Activated T-cell treated with anti-CD3 and anti-CD28 coated beads, Interleukin-2, amount 50 U/mL, for 48 hours (primary cell): ENCODE results near the gene PUS10.
A peak's percentile ranks its signal among the peaks of the same experiment; 100 is the strongest.
"Not testable (repeated sequence)": the region's sequence is repeated elsewhere in the genome, so short reads cannot be mapped to it uniquely, and the experiment has no call there.

Experiments used
- DNase-seq, 2 experiments: peaks; one replicate each; pipeline ENCODE4 v3.0.0-alpha.2; 2020

PUS10 gene

DNA sequence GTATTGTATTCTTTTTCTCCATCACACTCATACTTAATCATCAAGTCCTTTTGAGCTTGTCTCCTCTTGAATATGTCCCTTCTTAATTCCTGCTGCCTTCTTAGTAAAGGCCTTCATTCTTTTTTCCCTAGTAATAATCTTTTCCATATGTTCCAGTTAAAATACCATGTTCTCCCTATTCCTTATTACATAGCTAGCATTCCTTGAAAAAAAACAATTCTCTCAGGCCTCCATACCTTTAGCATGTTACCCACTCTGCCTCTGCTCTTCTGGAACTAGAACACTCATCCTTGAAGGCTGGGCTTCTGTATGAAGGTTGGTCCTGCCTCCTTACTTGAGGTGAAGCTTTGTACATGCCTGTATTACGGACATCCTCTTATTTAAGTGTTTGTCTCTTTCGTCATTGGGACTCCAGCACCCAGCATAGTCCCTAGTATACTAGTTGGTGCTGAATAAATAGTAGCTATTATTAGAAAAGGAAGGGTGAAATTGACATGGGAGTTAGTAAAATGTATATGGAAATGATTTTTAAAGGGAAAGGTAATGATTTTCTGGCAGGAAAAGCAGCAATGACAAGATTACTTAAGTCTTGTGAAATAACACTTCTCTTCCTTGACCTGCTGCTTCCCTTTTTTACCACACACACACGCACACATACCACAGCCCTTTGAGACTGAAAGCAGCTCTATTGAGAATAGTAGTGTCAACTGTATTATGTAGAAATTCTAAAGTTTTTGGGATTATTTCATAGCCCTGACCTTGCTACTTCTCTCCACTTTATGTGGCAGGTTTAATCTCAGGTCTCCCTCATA is 91.1 kb downstream of the PUS10 start:
- no peak for DNase-seq

DNA sequence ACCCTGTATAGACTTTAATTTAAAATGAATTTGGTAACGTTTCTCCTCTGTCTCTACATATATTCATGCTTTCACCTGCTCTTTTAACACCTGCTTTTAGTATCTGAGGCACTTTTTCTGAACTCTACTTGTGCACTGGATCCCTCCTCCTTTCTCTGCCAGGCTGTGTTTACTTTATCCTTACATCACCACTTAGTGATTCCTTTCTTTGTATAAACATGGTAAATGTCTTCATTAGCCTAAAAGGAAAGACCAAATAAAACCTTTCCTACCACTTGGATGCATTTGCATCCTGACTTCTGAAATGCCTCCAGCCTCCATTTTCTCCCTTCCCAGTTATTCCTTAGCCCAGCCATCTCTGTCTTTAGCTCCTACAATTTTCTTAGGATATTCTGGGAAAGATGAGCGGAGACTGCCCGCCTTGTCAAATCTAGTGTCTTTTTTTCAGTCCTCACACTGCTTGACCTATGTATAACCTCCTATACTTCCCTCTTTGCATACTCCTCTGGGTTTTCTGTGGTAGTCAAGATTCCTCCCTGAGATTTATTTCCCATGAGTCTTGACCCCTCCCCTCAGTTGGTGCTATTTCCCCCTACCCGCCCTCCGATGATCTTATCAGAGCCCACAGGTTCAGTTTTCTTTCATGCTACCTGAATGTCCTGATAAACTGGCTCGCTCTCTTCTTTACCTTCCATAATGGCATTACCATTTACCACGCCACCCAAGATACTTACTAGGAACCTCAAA is 91.9 kb downstream of the PUS10 start:
- no peak for DNase-seq

DNA sequence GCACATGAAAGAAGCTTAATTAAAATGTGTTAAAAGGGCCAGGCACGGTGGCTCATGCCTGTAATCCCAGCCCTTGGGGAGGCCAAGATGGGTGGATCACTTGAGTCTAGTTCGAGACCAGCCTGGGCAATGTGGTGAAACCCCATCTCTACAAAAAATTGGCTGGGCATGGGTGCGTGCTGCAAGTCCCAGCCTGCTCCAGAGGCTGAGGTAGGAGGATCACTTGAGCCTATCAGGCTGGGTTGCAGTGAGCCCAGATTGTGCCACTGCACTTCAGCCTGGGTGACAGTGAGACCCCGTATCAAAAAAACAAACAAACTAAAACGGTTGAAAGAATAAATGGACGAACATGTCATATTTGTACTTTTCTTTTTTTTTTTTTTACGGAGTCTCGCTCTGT is 110.7 kb downstream of the PUS10 start:
- no peak for DNase-seq

DNA sequence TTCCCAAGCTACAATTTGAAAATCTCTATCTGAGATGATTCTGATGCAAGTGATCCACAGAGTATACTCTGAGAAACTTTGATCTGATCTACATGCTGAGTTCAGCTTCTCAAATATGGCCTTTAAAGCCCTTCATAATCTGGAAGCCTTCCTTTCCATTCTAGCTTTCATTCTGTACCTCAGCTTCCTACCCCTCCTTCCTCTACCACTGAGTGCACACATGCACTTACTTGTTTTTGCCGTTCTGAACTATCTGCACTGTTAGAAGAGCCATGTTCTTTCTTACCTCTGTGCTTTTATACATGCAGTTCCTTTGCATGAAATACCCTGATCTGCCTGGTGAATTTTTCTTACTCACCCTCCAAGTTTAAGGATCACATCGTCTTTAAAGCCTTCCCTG is 111.7 kb downstream of the PUS10 start:
- no peak for DNase-seq

DNA sequence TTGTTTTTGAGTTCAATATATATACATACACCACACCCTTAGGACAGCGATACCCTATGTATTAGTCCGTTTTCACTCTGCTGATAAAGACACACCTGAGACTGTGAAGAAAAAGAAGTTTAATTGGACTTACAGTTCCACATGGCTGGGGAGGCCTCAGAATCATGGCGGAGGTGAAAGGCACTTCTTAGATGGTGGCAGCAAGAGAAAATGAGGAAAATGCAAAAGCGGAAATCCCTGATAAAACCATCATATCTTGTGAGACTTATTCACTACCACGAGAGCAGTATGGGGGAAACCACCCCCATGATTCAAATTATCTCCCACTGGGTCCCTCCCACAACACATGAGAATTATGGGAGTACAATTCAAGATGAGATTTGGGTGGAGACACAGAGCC is 112.2 kb downstream of the PUS10 start:
- DNase-seq, result not testable (repeated sequence)

DNA sequence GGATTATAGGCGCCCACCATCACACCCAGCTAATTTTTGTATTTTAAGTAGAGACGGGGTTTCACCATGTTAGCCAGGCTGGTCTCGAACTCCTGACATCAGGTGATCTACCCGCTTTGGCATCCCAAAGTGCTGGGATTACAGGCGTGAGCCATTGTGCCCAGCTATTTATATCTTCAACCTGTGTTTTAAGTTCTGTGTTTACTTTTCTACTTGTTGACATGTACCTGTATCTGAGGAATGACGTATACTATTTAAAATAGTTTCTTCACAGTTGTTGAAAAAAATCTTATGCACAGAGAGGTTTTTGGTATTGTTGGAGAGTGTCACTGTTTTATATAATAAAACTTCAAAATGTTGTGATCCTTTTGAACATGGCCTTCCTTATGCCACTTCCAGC is 116.8 kb downstream of the PUS10 start:
- DNase-seq, result not testable (repeated sequence)

DNA sequence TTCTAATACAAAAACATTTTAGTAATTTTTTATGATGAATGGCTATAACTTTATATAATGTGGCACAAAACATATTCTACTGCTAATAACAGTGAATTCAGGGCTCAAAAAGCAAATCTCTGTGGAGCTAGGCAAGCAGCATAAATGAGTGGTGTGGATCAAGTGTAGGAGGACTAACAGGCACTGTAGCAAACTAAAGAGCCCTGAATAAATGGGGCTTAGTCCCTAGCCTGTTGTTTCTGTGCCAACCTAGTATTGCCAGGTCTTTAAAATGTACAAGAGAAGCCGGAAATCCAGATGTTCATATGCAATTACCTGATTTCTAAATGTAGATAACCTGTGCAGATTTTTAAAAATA is 118.2 kb downstream of the PUS10 start:
- DNase-seq, result no peak

DNA sequence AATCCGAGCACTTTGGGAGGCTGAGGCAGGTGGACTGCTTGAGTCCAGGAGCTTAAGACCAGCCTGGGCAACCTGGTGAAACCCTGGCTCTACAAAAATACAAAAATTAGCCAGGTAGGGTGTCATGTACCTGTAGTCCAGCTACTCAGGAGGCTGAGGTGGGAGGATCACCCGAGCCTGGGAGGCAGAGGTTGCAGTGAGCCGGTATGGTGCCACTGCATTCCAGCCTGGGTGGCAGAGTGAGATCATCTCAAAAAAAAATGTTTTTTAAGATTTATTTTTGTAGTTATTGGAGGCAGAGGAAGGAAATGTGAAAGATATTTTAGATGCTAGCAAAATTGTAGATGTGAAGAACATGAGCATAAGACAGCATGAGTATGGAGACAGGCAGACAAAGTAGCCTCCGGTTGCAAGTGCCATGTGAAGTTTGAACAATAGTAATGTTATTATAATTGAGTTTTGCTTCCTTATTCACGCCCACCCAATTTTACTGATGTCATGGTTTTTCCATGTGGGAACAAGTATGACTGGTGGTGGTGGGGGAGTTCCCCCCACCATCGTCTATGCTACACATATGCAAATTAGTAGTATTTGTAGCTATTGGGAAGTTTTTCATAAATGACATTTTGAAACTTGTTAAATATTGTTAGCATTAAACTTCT is 118.7 kb downstream of the PUS10 start:
- peak; percentile 40 to 46 for DNase-seq

DNA sequence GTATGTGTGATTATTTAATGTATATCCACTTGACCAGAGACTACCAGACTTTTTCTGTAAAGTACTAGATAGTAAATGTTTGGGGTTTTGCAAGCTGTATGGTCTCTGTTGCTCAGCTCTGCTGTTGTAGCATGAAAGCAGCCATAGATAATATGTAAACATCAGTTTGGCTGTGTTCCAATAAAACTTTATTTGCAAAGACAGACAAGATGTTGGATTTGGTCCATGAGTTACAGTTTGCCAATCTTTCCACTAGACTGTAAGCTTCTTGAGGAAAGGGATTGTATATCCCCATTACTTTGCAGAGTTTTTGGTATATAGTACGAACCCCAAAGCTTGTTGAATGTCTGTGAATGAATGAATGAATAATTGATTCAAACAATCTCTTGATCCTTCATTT is 119.5 kb downstream of the PUS10 start:
- DNase-seq, result no peak
